Gastrocnemius medialis (tissue), 4 donors: ENCODE measurements around the gene TPO. TPM values are rescaled to one million over a fixed set of nuclear protein-coding genes. Genes with fewer than 3 reads are reported as not detected.

Experiments used
- ATAC-seq, 2 donors: fragments of 150-250 bp; one replicate each; pipeline ENCODE4 v1.9.1; 2016
- DNase-seq, 2 donors: peaks; one replicate each; pipeline ENCODE4 v3.0.0-alpha.2; 2019
- H3K27ac ChIP-seq, 4 donors: fragments of 200-600 bp; sonication (generic); 1 replicate in 1 of 4; 2 replicates in 3 of 4; pipeline ENCODE4 v1.5.1; 2016 to 2018; ENCODE audit warnings: mild to moderate bottlenecking in 2 of 4, moderate library complexity in 1 of 4
- H3K27me3 ChIP-seq, 3 donors: fragments of 200-600 bp; sonication (generic) in 2 of 3; 1 replicate in 1 of 3; 2 replicates in 2 of 3; pipeline versions ENCODE4 v1.5.1 to v1.6.0; 2016 to 2019; ENCODE audit warnings: mild to moderate bottlenecking in 1 of 3, moderate library complexity in 1 of 3
- H3K36me3 ChIP-seq, 2 donors: fragments of 200-600 bp; sonication (generic) in 1 of 2; one replicate each; pipeline ENCODE4 v1.5.1; 2017 to 2018
- H3K4me1 ChIP-seq, 2 donors: fragments of 200-600 bp; sonication (generic) in 1 of 2; one replicate each; pipeline ENCODE4 v1.5.1; 2016 to 2017; ENCODE audit warnings: mild to moderate bottlenecking in 2 of 2
- H3K4me3 ChIP-seq, 4 donors: fragments of 200-600 bp; sonication (generic) in 3 of 4; 1 replicate in 1 of 4; 2 replicates in 3 of 4; pipeline ENCODE4 v1.5.1; 2016 to 2019; ENCODE audit warnings: mild to moderate bottlenecking in 2 of 4
- H3K9me3 ChIP-seq, 3 donors: fragments of 200-600 bp; sonication (generic) in 2 of 3; 1 replicate in 1 of 3; 2 replicates in 2 of 3; pipeline ENCODE4 v1.5.1; 2016 to 2019
- POLR2A ChIP-seq, 2 donors: fragments of 450-650 bp; IDR thresholded peaks; one replicate each; pipeline ENCODE4 v1.6.1; 2017; ENCODE audit warnings: antibody characterized with exemption in 2 of 2, mild to moderate bottlenecking in 2 of 2, moderate library complexity in 2 of 2
- in situ Hi-C, 4 donors: fragments of 200-750 bp; cut with MboI; loops; one replicate each; pipeline versions ENCODE4 v1.15.0 to v1.8.0; 2017; ENCODE audit warnings: low sequenced_read_pairs in 4 of 4
- intact Hi-C: fragments of 100-400 bp; cut with DNase I; formaldehyde crosslinking; loops from one replicate; pipeline ENCODE4 v1.15.1; 2023; ENCODE audit warnings: low total_unique reads
- total RNA-seq, 4 donors: library from RNA; depleted of rRNA; stranded (reverse); fragments of >200 nt; gene quantifications; one replicate each; pipeline versions ENCODE4 v1.1.0 to v1.2.3, GENCODE V29; 2016
- TF ChIP-seq, protein P1 (sequence below), 5 experiments: fragments of 450-650 bp in 3 of 5; fragments of 200-600 bp in 2 of 5; sonication (generic) in 2 of 5; IDR thresholded peaks in 4 of 5; conservative IDR thresholded peaks in 1 of 5; 1 replicate in 4 of 5; 2 replicates in 1 of 5; pipeline ENCODE4 v1.5.1; 2016 to 2019; ENCODE audit warnings: antibody characterized with exemption in 5 of 5, mild to moderate bottlenecking in 3 of 5, moderate library complexity in 3 of 5

TPO gene
- total RNA-seq, 4 donors from 2014 or later: 3.3 to 11.6 (median 5.3) TPM

GRCh38 chr2:1427086-1427485 lies 13.8 kb downstream of the TPO start:
- Histone ChIP-seq H3K27ac (no peak overlapping the region), H3K36me3 (no peaks in the 10 kb centered on the region), H3K27me3 (no peaks in the 10 kb centered on the region), H3K9me3 (no peaks in the 10 kb centered on the region), H3K4me3 (no peak overlapping the region), H3K4me1 (no peaks in the 10 kb centered on the region)
- in situ Hi-C loops (no loop called here), intact Hi-C loops (no loop called here)
- ATAC-seq (no peak), DNase-seq (no peak)
- TF ChIP-seq POLR2A (IDR thresholded peaks at IDR 0.05): no peak
- TF ChIP-seq, protein P1, sequence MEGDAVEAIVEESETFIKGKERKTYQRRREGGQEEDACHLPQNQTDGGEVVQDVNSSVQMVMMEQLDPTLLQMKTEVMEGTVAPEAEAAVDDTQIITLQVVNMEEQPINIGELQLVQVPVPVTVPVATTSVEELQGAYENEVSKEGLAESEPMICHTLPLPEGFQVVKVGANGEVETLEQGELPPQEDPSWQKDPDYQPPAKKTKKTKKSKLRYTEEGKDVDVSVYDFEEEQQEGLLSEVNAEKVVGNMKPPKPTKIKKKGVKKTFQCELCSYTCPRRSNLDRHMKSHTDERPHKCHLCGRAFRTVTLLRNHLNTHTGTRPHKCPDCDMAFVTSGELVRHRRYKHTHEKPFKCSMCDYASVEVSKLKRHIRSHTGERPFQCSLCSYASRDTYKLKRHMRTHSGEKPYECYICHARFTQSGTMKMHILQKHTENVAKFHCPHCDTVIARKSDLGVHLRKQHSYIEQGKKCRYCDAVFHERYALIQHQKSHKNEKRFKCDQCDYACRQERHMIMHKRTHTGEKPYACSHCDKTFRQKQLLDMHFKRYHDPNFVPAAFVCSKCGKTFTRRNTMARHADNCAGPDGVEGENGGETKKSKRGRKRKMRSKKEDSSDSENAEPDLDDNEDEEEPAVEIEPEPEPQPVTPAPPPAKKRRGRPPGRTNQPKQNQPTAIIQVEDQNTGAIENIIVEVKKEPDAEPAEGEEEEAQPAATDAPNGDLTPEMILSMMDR (IDR thresholded peaks at IDR 0.05 in 4 of 5, conservative IDR thresholded peaks at IDR 0.05 in 1 of 5): no peak

GRCh38 chr2:1429895-1430294 lies 16.6 kb downstream of the TPO start:
- ATAC-seq (no peak), DNase-seq (no peak)
- Histone ChIP-seq H3K9me3 (no peaks in the 10 kb centered on the region), H3K27me3 (no peaks in the 10 kb centered on the region), H3K4me1 (no peaks in the 10 kb centered on the region), H3K27ac (no peak overlapping the region), H3K36me3 (no peaks in the 10 kb centered on the region), H3K4me3 (no peak overlapping the region)
- in situ Hi-C loops (no loop called here), intact Hi-C loops (no loop called here)
- no peak for TF ChIP-seq POLR2A (IDR thresholded peaks at IDR 0.05)
- TF ChIP-seq, protein P1 (IDR thresholded peaks at IDR 0.05 in 4 of 5, conservative IDR thresholded peaks at IDR 0.05 in 1 of 5): no peak

GRCh38 chr2:1430491-1430890 lies 17.2 kb downstream of the TPO start:
- H3K36me3 ChIP-seq: no peaks in the 10 kb centered on the region
- no peaks in the 10 kb centered on the region for H3K9me3 ChIP-seq
- in situ Hi-C loops: no loop called here
- no peak overlapping the region for H3K4me3 ChIP-seq
- H3K27ac ChIP-seq: no peak overlapping the region
- no peaks in the 10 kb centered on the region for H3K4me1 ChIP-seq
- no peaks in the 10 kb centered on the region for H3K27me3 ChIP-seq
- TF ChIP-seq POLR2A (IDR thresholded peaks at IDR 0.05): no peak
- TF ChIP-seq, protein P1 (IDR thresholded peaks at IDR 0.05 in 4 of 5, conservative IDR thresholded peaks at IDR 0.05 in 1 of 5): no peak
- intact Hi-C loops: no loop called here
- ATAC-seq (no peak), DNase-seq (no peak)

GRCh38 chr2:1431886-1432400 lies 18.7 kb downstream of the TPO start:
- H3K9me3 ChIP-seq: no peaks in the 10 kb centered on the region
- in situ Hi-C loops: no loop called here

More at GRCh38 chr2:1431886-1432400, 18.7 kb downstream of the TPO start:
- TF ChIP-seq POLR2A (IDR thresholded peaks at IDR 0.05): no peak
- TF ChIP-seq, protein P1 (IDR thresholded peaks at IDR 0.05 in 4 of 5, conservative IDR thresholded peaks at IDR 0.05 in 1 of 5): no peak
- ATAC-seq: no peak
- Histone ChIP-seq H3K27ac (no peak overlapping the region), H3K4me1 (no peaks in the 10 kb centered on the region), H3K4me3 (no peak overlapping the region), H3K27me3 (no peaks in the 10 kb centered on the region), H3K36me3 (no peaks in the 10 kb centered on the region)
- no peak for DNase-seq
- intact Hi-C loops: no loop called here
